Epithelial cell of proximal tubule (primary cell): ENCODE data around the gene ARHGAP9. TPM values are rescaled to one million over a fixed set of nuclear protein-coding genes. Genes with fewer than 3 reads are reported as not detected.
A peak's percentile ranks its signal among the peaks of the same experiment; 100 is the strongest.

ENCODE experiments used
- DNase-seq: peaks from one replicate; pipeline ENCODE4 v3.0.0-alpha.2; 2011; ENCODE audit warnings: low read depth
- H3K4me3 ChIP-seq: 2 replicates; pipeline ENCODE4 v1.5.1; 2011; ENCODE audit warnings: low read depth, mild to moderate bottlenecking, low read length
- CTCF ChIP-seq: conservative IDR thresholded peaks from 2 replicates; pipeline ENCODE4 v1.5.1; 2012; ENCODE audit warnings: low read depth, mild to moderate bottlenecking, low read length
- total RNA-seq: library from RNA; depleted of rRNA; stranded (reverse); fragments of >200 nt; gene quantifications from 2 replicates; pipeline ENCODE4 v1.2.3, GENCODE V29; 2015

Gene ARHGAP9
- total RNA-seq, 1 donor from 2014 or later: 0.29 TPM

GRCh38 chr12:57524814-57525614, 45.3 kb upstream of the ARHGAP9 start:
- no peak for DNase-seq
- no peak overlapping the region for H3K4me3 ChIP-seq
- no peak for TF ChIP-seq CTCF

GRCh38 chr12:57523706-57524614, 44.3 kb upstream of the ARHGAP9 start:
- peak overlapping the region; percentile 72 for H3K4me3 ChIP-seq
- TF ChIP-seq CTCF: no peak
- DNase-seq: no peak

GRCh38 chr12:57522887-57523705, 43.4 kb upstream of the ARHGAP9 start:
- no peak for DNase-seq
- TF ChIP-seq CTCF: peak; percentile 11
- H3K4me3 ChIP-seq: peak overlapping the region; percentile 72

GRCh38 chr12:57522011-57522886, 42.6 kb upstream of the ARHGAP9 start, which contains the start of gene MBD6:
Gene MBD6, plus strand, starts transcription at chr12:57522824. Its CDS starts 1,480 bp downstream, at chr12:57524304.
- no peak for TF ChIP-seq CTCF
- DNase-seq: no peak
- H3K4me3 ChIP-seq: peak within 1 kb of the TSS; percentile 72

- DNase-seq: no peak
- H3K4me3 ChIP-seq: peak overlapping the region; percentile 72
- peak; percentile 11 for TF ChIP-seq CTCF
These were observed 41.9 kb upstream of the ARHGAP9 start for GRCh38 chr12:57521525-57522010.
